PC-3 (cell line): ENCODE measurements around the gene PBX3. TPM values are rescaled to one million over a fixed set of nuclear protein-coding genes. Genes with fewer than 3 reads are reported as not detected.

Source experiments
- ATAC-seq: fragments of 200-7000 bp; cut with Tn5 transposase; 2 replicates; pipeline ENCODE4 v1.9.1; 2020; ENCODE audit warnings: mild to moderate bottlenecking, moderate library complexity
- BruUV-seq: library from RNA; stranded (reverse); fragments of 400-500 nt; replicated peaks from 2 replicates; lab custom pipeline; 2021; lab: Mats Ljungman, UMichigan
- CTCF ChIA-PET: fragments of 300-600 bp; sonication (Branson Sonifier 250); formaldehyde crosslinking; loops from one replicate; lab custom pipeline; 2022; ENCODE audit warnings: antibody characterized with exemption; lab: Charles Lee
- POLR2A ChIA-PET: fragments of 300-600 bp; sonication (Branson Sonifier 250); formaldehyde crosslinking; loops from one replicate; lab custom pipeline; 2022; ENCODE audit warnings: antibody characterized with exemption; ENCODE audit not compliant: unreplicated experiment; lab: Charles Lee
- DNase-seq: peaks from one replicate; pipeline ENCODE4 v3.0.0-alpha.2; 2015
- H2AFZ ChIP-seq: fragments of 300-600 bp; sonication (generic); 2 replicates; pipeline ENCODE4 v1.6.0; 2016; ENCODE audit warnings: antibody characterized with exemption, low read length
- H3F3A ChIP-seq: fragments of 300-600 bp; sonication (generic); one replicate; pipeline ENCODE4 v1.6.0; 2017; ENCODE audit warnings: antibody characterized with exemption, low read length, control low read depth, mild to moderate bottlenecking; ENCODE audit not compliant: unreplicated experiment
- H3K27ac ChIP-seq: fragments of 300-600 bp; sonication (generic); 2 replicates; pipeline ENCODE4 v1.5.1; 2016; ENCODE audit warnings: mild to moderate bottlenecking, low read length
- H3K27me3 ChIP-seq: fragments of 300-600 bp; sonication (generic); 2 replicates; pipeline ENCODE4 v1.6.1; 2016; ENCODE audit warnings: low read length, mixed read lengths
- H3K36me3 ChIP-seq: fragments of 300-600 bp; sonication (generic); 2 replicates; pipeline ENCODE4 v1.6.1; 2016; ENCODE audit warnings: low read depth, mixed run types, low read length, mixed read lengths
- H3K4me1 ChIP-seq: fragments of 300-600 bp; sonication (generic); 2 replicates; pipeline ENCODE4 v1.5.1; 2016; ENCODE audit warnings: low read length; ENCODE audit not compliant: insufficient read depth
- H3K4me2 ChIP-seq: fragments of 300-600 bp; sonication (generic); 2 replicates; pipeline ENCODE4 v1.6.0; 2016; ENCODE audit warnings: low read length
- H3K4me3 ChIP-seq: fragments of 300-600 bp; sonication (generic); 2 replicates; pipeline ENCODE4 v1.5.1; 2016; ENCODE audit warnings: mild to moderate bottlenecking, low read length, mixed read lengths
- H3K79me2 ChIP-seq: fragments of 300-600 bp; sonication (generic); 2 replicates; pipeline ENCODE4 v1.6.1; 2017; ENCODE audit warnings: low read length, mixed read lengths
- H3K9ac ChIP-seq: fragments of 300-600 bp; sonication (generic); 2 replicates; pipeline ENCODE4 v1.6.0; 2016; ENCODE audit warnings: mild to moderate bottlenecking, low read length
- H3K9me2 ChIP-seq: fragments of 300-600 bp; sonication (generic); replicated peaks from 2 replicates; pipeline ENCODE4 v1.6.1; 2016; ENCODE audit warnings: mixed run types, low read length, mixed read lengths
- H3K9me3 ChIP-seq: fragments of 300-600 bp; sonication (generic); 2 replicates; pipeline ENCODE4 v1.6.1; 2016; ENCODE audit warnings: low read length, mixed read lengths
- H4K20me1 ChIP-seq: fragments of 300-600 bp; sonication (generic); 2 replicates; pipeline ENCODE4 v1.6.1; 2016; ENCODE audit warnings: low read length, mixed read lengths
- CTCF ChIP-seq: fragments of 300-600 bp; sonication (generic); conservative IDR thresholded peaks from 2 replicates; pipeline ENCODE4 v1.5.1; 2017; ENCODE audit warnings: antibody characterized with exemption, low read depth, mild to moderate bottlenecking, low read length
- EZH2 ChIP-seq: fragments of 300-600 bp; sonication (generic); IDR thresholded peaks from one replicate; pipeline ENCODE4 v1.6.1; 2017; ENCODE audit warnings: antibody characterized with exemption, mild to moderate bottlenecking, low read length; ENCODE audit not compliant: unreplicated experiment
- EZH2phosphoT487 ChIP-seq: fragments of 300-600 bp; sonication (generic); IDR thresholded peaks from 2 replicates; pipeline ENCODE4 v1.6.1; 2018; ENCODE audit warnings: mild to moderate bottlenecking, antibody characterized with exemption, low read length, borderline replicate concordance
- intact Hi-C: fragments of 100-400 bp; cut with micrococcal nuclease; formaldehyde crosslinking; loops from 2 replicates; pipeline ENCODE4 v1.9.0; 2023
- total RNA-seq: library from RNA; depleted of rRNA; stranded (reverse); fragments of >200 nt; gene quantifications from 2 replicates; pipeline ENCODE4 v1.2.3, GENCODE V29; 2014

The PBX3 gene
- total RNA-seq, 1 experiment from 2014 or later: 35.5 TPM

GRCh38 chr9:125761676-125762450, 14.7 kb downstream of the PBX3 start:
- no peaks in the 10 kb centered on the region for H3K79me2 ChIP-seq
- no peak overlapping the region for H3K9ac ChIP-seq
- POLR2A ChIA-PET: no interaction called here

GRCh38 chr9:125763394-125763801, 16.2 kb downstream of the PBX3 start:
- Histone ChIP-seq H3K79me2 (no peaks in the 10 kb centered on the region), H4K20me1 (no peaks in the 10 kb centered on the region), H3K27ac (no peak overlapping the region), H3K27me3 (no peaks in the 10 kb centered on the region), H3K9ac (no peak overlapping the region), H3K4me3 (no peak overlapping the region), H3F3A (no peaks in the 10 kb centered on the region), H2AFZ (no peak overlapping the region), H3K36me3 (no peaks in the 10 kb centered on the region), H3K4me2 (no peak overlapping the region), H3K9me2 (no peaks in the 10 kb centered on the region), H3K9me3 (no peaks in the 10 kb centered on the region), H3K4me1 (peaks cover 11% of the 10 kb centered on the region)
- DNase-seq (peak; percentile 26), ATAC-seq (0 out of 2 replicates have a peak, but pooled peaks have one; percentile 16)
- BruUV-seq: no TSS peak
- ChIA-PET POLR2A (no interaction called here), CTCF (no interaction called here)
- intact Hi-C loops: no loop called here
- TF ChIP-seq CTCF (no peak), EZH2 (no peak), EZH2phosphoT487 (no peak)

More at GRCh38 chr9:125761676-125762450, 14.7 kb downstream of the PBX3 start:
- TF ChIP-seq EZH2phosphoT487 (no peak), CTCF (no peak), EZH2 (no peak)
- no peaks in the 10 kb centered on the region for H3F3A ChIP-seq
- CTCF ChIA-PET: no interaction called here
- H2AFZ ChIP-seq: no peak overlapping the region
- no peak for DNase-seq
- H3K27ac ChIP-seq: no peak overlapping the region
- ATAC-seq: no peak
- no peaks in the 10 kb centered on the region for H4K20me1 ChIP-seq
- H3K4me1 ChIP-seq: peaks cover 11% of the 10 kb centered on the region
- no TSS peak for BruUV-seq
- intact Hi-C loops: no loop called here
- no peak overlapping the region for H3K4me3 ChIP-seq
- no peaks in the 10 kb centered on the region for H3K36me3 ChIP-seq
- no peaks in the 10 kb centered on the region for H3K27me3 ChIP-seq
- H3K9me3 ChIP-seq: no peaks in the 10 kb centered on the region
- H3K4me2 ChIP-seq: no peak overlapping the region
- no peaks in the 10 kb centered on the region for H3K9me2 ChIP-seq

GRCh38 chr9:125764198-125764597, 17.0 kb downstream of the PBX3 start:
- H3K4me3 ChIP-seq: no peak overlapping the region
- no peaks in the 10 kb centered on the region for H3K9me3 ChIP-seq
- H4K20me1 ChIP-seq: no peaks in the 10 kb centered on the region
- ChIA-PET CTCF (no interaction called here), POLR2A (no interaction called here)
- intact Hi-C loops: no loop called here
- no peaks in the 10 kb centered on the region for H3K27me3 ChIP-seq
- no peak overlapping the region for H2AFZ ChIP-seq
- no peaks in the 10 kb centered on the region for H3K36me3 ChIP-seq
- no TSS peak for BruUV-seq
- H3K4me1 ChIP-seq: peaks cover 5% of the 10 kb centered on the region
- no peaks in the 10 kb centered on the region for H3K79me2 ChIP-seq
- DNase-seq (no peak), ATAC-seq (no peak)
- H3K27ac ChIP-seq: no peak overlapping the region
- no peak for TF ChIP-seq EZH2phosphoT487
- no peak for TF ChIP-seq CTCF
- TF ChIP-seq EZH2: no peak
- H3K9ac ChIP-seq: no peak overlapping the region
- H3K9me2 ChIP-seq: no peaks in the 10 kb centered on the region
- no peaks in the 10 kb centered on the region for H3F3A ChIP-seq
- H3K4me2 ChIP-seq: no peak overlapping the region
